SU-DHL-6 (cell line): ENCODE results near the gene P3H3.

Experiments
- EZH2phosphoT487 ChIP-seq: fragments of 200-600 bp; sonication (generic), shearing (Covaris generic); conservative IDR thresholded peaks from 2 replicates; pipeline ENCODE4 v1.6.1; 2018; ENCODE audit warnings: mild to moderate bottlenecking, antibody characterized with exemption, low read length, moderate library complexity, mixed read lengths
- TF ChIP-seq, protein P1 (sequence below): fragments of 200-600 bp; sonication (generic); IDR thresholded peaks from one replicate; pipeline ENCODE4 v1.5.1; 2017; ENCODE audit warnings: antibody characterized with exemption, mild to moderate bottlenecking, low read length, moderate library complexity; ENCODE audit not compliant: insufficient read depth, poor library complexity, severe bottlenecking

DNA sequence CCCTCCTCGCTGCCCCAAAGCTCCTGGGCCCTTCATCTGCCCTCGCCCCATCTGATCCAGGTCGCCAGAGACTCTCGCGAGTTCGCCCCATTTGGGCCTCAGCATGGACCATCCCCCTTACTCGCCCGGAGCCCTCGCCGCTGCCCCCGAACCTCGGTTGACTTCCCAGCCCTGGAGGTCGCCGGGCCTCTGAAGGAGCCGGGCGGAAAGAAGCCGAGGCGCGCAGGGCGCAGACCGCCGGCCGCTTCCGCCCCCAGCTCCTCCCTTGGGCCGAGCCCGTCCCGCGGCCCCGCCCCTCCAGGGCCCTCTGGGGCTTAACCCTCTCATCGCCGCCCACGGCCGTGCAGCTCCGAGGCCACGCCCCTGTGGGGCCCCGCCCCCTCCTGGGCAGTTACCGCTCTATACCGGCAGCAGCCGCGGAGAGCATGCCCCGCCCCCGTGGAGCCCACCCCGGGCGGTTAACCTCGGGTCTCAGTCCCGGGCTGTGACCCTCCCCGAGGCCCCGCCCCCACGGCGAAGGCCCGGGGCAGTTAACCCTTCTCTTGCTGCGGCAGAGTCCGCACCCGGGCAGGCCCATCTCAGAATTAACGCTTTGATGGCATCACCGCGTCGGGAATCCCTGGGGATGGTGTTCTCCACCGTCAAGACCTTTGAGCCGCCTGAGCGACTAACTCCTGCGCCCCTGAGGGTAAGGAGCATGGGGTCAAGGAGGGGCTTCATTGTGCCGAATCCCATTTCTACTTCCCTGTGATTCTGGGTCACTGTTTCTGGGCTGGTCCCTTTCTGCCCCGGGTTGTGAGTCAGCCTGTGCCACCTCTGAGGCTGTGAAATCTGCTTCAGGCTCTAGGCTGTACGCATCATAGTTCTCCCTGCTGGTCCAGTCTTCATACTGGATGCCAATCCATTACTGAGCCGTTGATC is 45.1 kb downstream of the P3H3 start, which contains the start of gene SPSB2:
- TF ChIP-seq, protein P1, sequence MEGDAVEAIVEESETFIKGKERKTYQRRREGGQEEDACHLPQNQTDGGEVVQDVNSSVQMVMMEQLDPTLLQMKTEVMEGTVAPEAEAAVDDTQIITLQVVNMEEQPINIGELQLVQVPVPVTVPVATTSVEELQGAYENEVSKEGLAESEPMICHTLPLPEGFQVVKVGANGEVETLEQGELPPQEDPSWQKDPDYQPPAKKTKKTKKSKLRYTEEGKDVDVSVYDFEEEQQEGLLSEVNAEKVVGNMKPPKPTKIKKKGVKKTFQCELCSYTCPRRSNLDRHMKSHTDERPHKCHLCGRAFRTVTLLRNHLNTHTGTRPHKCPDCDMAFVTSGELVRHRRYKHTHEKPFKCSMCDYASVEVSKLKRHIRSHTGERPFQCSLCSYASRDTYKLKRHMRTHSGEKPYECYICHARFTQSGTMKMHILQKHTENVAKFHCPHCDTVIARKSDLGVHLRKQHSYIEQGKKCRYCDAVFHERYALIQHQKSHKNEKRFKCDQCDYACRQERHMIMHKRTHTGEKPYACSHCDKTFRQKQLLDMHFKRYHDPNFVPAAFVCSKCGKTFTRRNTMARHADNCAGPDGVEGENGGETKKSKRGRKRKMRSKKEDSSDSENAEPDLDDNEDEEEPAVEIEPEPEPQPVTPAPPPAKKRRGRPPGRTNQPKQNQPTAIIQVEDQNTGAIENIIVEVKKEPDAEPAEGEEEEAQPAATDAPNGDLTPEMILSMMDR, result no peak
- no peak for TF ChIP-seq EZH2phosphoT487
